Stimulated activated CD4-positive, alpha-beta T cell treated with anti-CD3 and anti-CD28 coated beads, Interleukin-15, amount 100 ng/mL, for 24 hours (primary cell): ENCODE measurements around the gene ZNF428.
"Not testable (repeated sequence)": the region's sequence is repeated elsewhere in the genome, so short reads cannot be mapped to it uniquely, and the experiment has no call there.

Experiments used
- DNase-seq: peaks from one replicate; pipeline ENCODE4 v3.0.0-alpha.2; 2020

ZNF428 gene

GRCh38 chr19:43619262-43620060, at the start of gene ZNF428:
Gene ZNF428, minus strand, starts transcription at chr19:43619629. Its CDS starts 5,325 bp downstream, at chr19:43614304.
- peak; percentile 92 for DNase-seq

- DNase-seq: peak; percentile 96
These were observed 49.1 kb upstream of the ZNF428 start for GRCh38 chr19:43668406-43669109.

- DNase-seq: no peak
These were observed 48.5 kb upstream of the ZNF428 start for GRCh38 chr19:43667876-43668405.

- no peak for DNase-seq
These were observed 47.9 kb upstream of the ZNF428 start for GRCh38 chr19:43667126-43667875.

GRCh38 chr19:43664018-43664417, 44.6 kb upstream of the ZNF428 start:
- peak; percentile 27 for DNase-seq

GRCh38 chr19:43662487-43662886, 43.1 kb upstream of the ZNF428 start:
- no peak for DNase-seq

GRCh38 chr19:43660971-43661360, 41.5 kb upstream of the ZNF428 start:
- no peak for DNase-seq

GRCh38 chr19:43660301-43660970, 41.0 kb upstream of the ZNF428 start:
- no peak for DNase-seq

GRCh38 chr19:43658494-43658893, 39.1 kb upstream of the ZNF428 start:
- DNase-seq: no peak

GRCh38 chr19:43658001-43658400, 38.6 kb upstream of the ZNF428 start:
- DNase-seq: no peak

- DNase-seq: no peak
These were observed 37.0 kb upstream of the ZNF428 start for GRCh38 chr19:43656436-43656835.

- DNase-seq: no peak
These were observed 33.1 kb upstream of the ZNF428 start for GRCh38 chr19:43652546-43652874.

- DNase-seq: peak; percentile 58
These were observed 32.5 kb upstream of the ZNF428 start for GRCh38 chr19:43651758-43652545.

- DNase-seq: not testable (repeated sequence)
These were observed 30.8 kb upstream of the ZNF428 start for GRCh38 chr19:43650276-43650675.

- DNase-seq: no peak
These were observed 30.1 kb upstream of the ZNF428 start for GRCh38 chr19:43649514-43649913.

- DNase-seq: no peak
These were observed 29.2 kb upstream of the ZNF428 start for GRCh38 chr19:43648633-43649032.

- no peak for DNase-seq
These were observed 24.8 kb upstream of the ZNF428 start for GRCh38 chr19:43644181-43644580.

GRCh38 chr19:43643326-43643725, 23.9 kb upstream of the ZNF428 start:
- DNase-seq: no peak

GRCh38 chr19:43642531-43642930, 23.1 kb upstream of the ZNF428 start:
- DNase-seq: no peak

- DNase-seq: no peak
These were observed 21.9 kb upstream of the ZNF428 start for GRCh38 chr19:43641333-43641732.

- DNase-seq: no peak
These were observed 21.0 kb upstream of the ZNF428 start for GRCh38 chr19:43640424-43640757.
